ENCODE data around the gene CLEC2A.
A peak's percentile ranks its signal among the peaks of the same experiment; 100 is the strongest.
"Not testable (repeated sequence)": the region's sequence is repeated elsewhere in the genome, so short reads cannot be mapped to it uniquely, and the experiment has no call there.

Gene CLEC2A

GRCh38 chr12:9880532-9881078 is 51.6 kb downstream of the CLEC2A start:
- DNase-seq, result no peak

GRCh38 chr12:9876120-9876519 is 56.0 kb downstream of the CLEC2A start:
- DNase-seq, result not testable (repeated sequence)

- peak; percentile 38 for DNase-seq
These were observed 59.4 kb downstream of the CLEC2A start for GRCh38 chr12:9872742-9873141.

GRCh38 chr12:9872162-9872561 is 60.0 kb downstream of the CLEC2A start:
- DNase-seq, result peak; percentile 4

GRCh38 chr12:9870286-9870866 is 61.8 kb downstream of the CLEC2A start:
- DNase-seq, result no peak

GRCh38 chr12:9869307-9870161 is 62.6 kb downstream of the CLEC2A start, which contains the start of gene CLEC2B:
Gene CLEC2B (minus strand): TSS chr12:9869354.
- no peak for DNase-seq

GRCh38 chr12:9868951-9869306 is 63.2 kb downstream of the CLEC2A start:
- DNase-seq, result no peak

- DNase-seq, result no peak
These were observed 63.8 kb downstream of the CLEC2A start for GRCh38 chr12:9868311-9868801.

GRCh38 chr12:9867531-9867930 is 64.6 kb downstream of the CLEC2A start:
- no peak for DNase-seq

- DNase-seq, result no peak
These were observed 65.3 kb downstream of the CLEC2A start for GRCh38 chr12:9866860-9867269.

- DNase-seq, result no peak
These were observed 67.1 kb downstream of the CLEC2A start for GRCh38 chr12:9864913-9865675.

Data from NCI-H1105 (cell line).